GM12874 (cell line): ENCODE results near the gene B3GALT6.

Experiments
- CTCF ChIP-seq: IDR thresholded peaks from 2 replicates; pipeline ENCODE4 v1.5.1; 2011; ENCODE audit warnings: low read depth, mild to moderate bottlenecking, control low read depth, low read length, moderate library complexity; ENCODE audit not compliant: insufficient read depth

The B3GALT6 gene

GRCh38 chr1:1222575-1223225 lies 9.3 kb upstream of the B3GALT6 start:
- no peak for TF ChIP-seq CTCF

- no peak for TF ChIP-seq CTCF
These were observed 8.7 kb upstream of the B3GALT6 start for GRCh38 chr1:1223321-1223720.

- TF ChIP-seq CTCF: no peak
These were observed 8.1 kb upstream of the B3GALT6 start for GRCh38 chr1:1223891-1224290.

- no peak for TF ChIP-seq CTCF
These were observed 6.7 kb upstream of the B3GALT6 start for GRCh38 chr1:1225238-1225845.

GRCh38 chr1:1225913-1226312 lies 6.1 kb upstream of the B3GALT6 start:
- TF ChIP-seq CTCF: no peak

GRCh38 chr1:1226566-1227362 lies 5.3 kb upstream of the B3GALT6 start:
- TF ChIP-seq CTCF: no peak

- no peak for TF ChIP-seq CTCF
These were observed 4.7 kb upstream of the B3GALT6 start for GRCh38 chr1:1227386-1227785.
